GM19455 (cell line): ENCODE measurements around the gene SYTL3.
A peak's percentile ranks its signal among the peaks of the same experiment; 100 is the strongest.
"Not testable (repeated sequence)": the region's sequence is repeated elsewhere in the genome, so short reads cannot be mapped to it uniquely, and the experiment has no call there.

Experiments
- ATAC-seq: cut with Tn5 transposase; IDR thresholded peaks from one replicate; pipeline ENCODE4 v1.9.1; 2021; ENCODE audit not compliant: unreplicated experiment

The SYTL3 gene

GRCh38 chr6:158638324-158638854, 11.5 kb upstream of the SYTL3 start:
- no peak for ATAC-seq

GRCh38 chr6:158639056-158639455, 10.8 kb upstream of the SYTL3 start:
- ATAC-seq: no peak

- no peak for ATAC-seq
These were observed 9.3 kb upstream of the SYTL3 start for GRCh38 chr6:158640519-158640918.

GRCh38 chr6:158642097-158642601, 7.7 kb upstream of the SYTL3 start:
- ATAC-seq: no peak

GRCh38 chr6:158643836-158644230, 6.0 kb upstream of the SYTL3 start:
- ATAC-seq: peak; percentile 0

- peak; percentile 67 for ATAC-seq
These were observed 5.4 kb upstream of the SYTL3 start, which contains the start of gene DYNLT1 for GRCh38 chr6:158644231-158645063. DYNLT1 (minus strand) TSS chr6:158644743; CDS start chr6:158644708, 35 bp downstream.

- no peak for ATAC-seq
These were observed 4.5 kb upstream of the SYTL3 start for GRCh38 chr6:158645064-158646022.

- no peak for ATAC-seq
These were observed 3.6 kb upstream of the SYTL3 start for GRCh38 chr6:158646023-158646910.

GRCh38 chr6:158647501-158647900, 2.4 kb upstream of the SYTL3 start:
- no peak for ATAC-seq

GRCh38 chr6:158648682-158649131, 1.1 kb upstream of the SYTL3 start:
- peak; percentile 26 for ATAC-seq

GRCh38 chr6:158651981-158652737, 2.3 kb downstream of the SYTL3 start:
- not testable (repeated sequence) for ATAC-seq

GRCh38 chr6:158653577-158654354, 3.9 kb downstream of the SYTL3 start:
- no peak for ATAC-seq

- ATAC-seq: no peak
These were observed 4.6 kb downstream of the SYTL3 start for GRCh38 chr6:158654498-158654897.

- no peak for ATAC-seq
These were observed 5.2 kb downstream of the SYTL3 start for GRCh38 chr6:158654960-158655489.

- ATAC-seq: no peak
These were observed 6.0 kb downstream of the SYTL3 start for GRCh38 chr6:158655569-158656450.

- not testable (repeated sequence) for ATAC-seq
These were observed 7.1 kb downstream of the SYTL3 start for GRCh38 chr6:158656986-158657385.

- no peak for ATAC-seq
These were observed 10.5 kb downstream of the SYTL3 start for GRCh38 chr6:158660333-158660754.
